ENCODE measurements around the gene ASMTL. TPM values are rescaled to one million over a fixed set of nuclear protein-coding genes. Genes with fewer than 3 reads are reported as not detected.
"Not testable (repeated sequence)": the region's sequence is repeated elsewhere in the genome, so short reads cannot be mapped to it uniquely, and the experiment has no call there.

Gene ASMTL
- total RNA-seq, 1 experiment from 2014 or later = 60.9 TPM

DNA sequence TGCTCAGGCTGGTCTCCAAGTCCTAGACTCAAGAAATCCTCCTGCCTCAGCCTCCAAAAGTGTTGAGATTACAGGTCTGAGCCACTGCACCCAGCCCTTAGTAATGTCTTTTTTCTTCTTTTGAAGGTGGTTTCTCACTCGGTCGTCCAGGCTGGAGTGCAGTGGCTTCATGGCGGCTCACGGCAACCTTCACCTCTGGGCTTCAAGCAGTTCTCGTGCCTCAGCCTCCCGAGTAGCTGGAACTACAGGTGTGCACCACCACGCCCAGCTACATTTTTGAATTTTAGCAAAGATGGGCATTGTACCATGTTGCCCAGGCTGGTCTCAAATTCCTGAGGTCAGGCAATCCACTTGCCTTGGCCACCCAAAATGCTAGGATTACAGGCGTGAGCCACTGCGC lies 32.3 kb upstream of the ASMTL start:
- no peaks in the 10 kb centered on the region for H3K36me3 ChIP-seq
- no peak for DNase-seq
- H3K27me3 ChIP-seq = no peaks in the 10 kb centered on the region; the same call in 1 of the 2 replicates
- no peak overlapping the region for H3K4me3 ChIP-seq
- H3K9me3 ChIP-seq = peaks cover 4% of the 10 kb centered on the region

DNA sequence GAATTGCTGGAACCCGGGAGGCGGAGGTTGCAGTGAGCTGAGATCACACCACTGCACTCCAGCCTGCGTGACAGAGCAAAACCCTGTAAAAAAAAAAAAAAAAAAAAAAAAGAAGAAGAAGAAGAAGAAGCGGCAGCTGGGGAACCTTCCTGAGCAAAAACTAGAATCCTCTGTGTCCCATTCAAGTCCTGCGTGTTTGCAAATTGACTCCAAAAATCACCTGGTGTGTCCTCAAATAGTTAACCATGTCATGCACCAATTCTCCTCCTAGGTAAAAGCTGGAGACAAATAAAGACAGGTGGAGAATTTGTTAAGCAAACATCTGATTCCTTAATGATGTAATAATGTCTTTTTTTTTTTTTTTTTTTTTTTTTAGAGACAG lies 31.9 kb upstream of the ASMTL start:
- Histone ChIP-seq H3K36me3 (no peaks in the 10 kb centered on the region), H3K9me3 (peaks cover 8% of the 10 kb centered on the region), H3K4me3 (no peak overlapping the region), H3K27me3 (no peaks in the 10 kb centered on the region; the same call in 1 of the 2 replicates)
- no peak for DNase-seq

DNA sequence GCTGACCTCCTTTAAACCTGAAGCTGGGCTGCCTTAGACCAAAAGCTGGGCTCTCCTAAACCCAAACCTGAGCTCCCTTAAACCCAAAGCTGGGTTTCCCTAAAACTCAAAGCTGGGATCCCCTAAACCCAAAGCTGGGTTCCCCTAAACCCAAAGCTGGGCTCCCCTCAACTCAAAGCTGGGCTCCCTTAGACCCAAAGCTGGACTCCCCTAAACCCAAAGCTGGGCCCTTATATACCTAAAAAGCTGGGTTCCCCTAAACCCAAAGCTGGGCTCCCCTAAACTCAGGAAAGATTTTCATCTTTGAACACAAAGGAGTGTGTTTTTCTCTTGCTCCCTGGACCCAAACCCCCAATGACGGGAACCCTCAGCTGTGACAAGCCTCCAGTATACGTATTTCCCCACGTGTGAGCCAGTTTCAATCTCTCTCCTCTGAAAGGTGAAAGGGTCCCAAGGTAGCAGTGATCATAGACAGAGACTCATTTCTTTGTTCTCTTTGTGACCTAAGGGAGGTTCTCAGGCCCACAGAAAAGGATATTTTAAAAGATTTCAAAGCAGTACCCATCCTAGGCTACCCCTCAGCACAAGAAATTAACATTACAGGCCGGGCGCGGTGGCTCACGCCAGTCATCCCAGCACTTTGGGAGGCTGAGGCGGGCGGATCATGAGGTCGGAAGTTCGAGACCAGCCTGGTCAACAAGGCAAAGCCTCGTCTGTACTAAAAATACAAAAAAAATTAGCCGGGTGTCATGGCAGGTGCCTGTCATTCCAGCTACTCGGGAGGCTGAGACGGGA lies 31.3 kb upstream of the ASMTL start:
- peaks cover 12% of the 10 kb centered on the region for H3K9me3 ChIP-seq
- no peak for DNase-seq

DNA sequence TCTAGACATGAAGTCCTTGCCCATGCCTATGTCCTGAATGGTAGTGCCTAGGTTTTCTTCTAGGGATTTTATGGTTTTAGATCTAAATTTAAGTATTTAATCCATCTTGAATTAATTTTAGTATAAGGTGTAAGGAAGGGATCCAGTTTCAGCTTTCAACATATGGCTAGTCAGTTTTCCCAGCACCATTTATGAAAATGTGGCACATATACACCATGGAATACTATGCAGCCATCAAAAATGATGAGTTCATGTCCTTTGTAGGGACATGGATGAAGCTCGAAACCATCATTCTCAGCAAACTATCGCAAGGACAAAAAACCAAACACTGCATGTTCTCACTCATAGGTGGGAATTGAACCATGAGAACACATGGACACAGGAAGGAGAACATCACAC lies 29.8 kb upstream of the ASMTL start:
- not testable (repeated sequence) for H3K27me3 ChIP-seq, DNase-seq, H3K4me3 ChIP-seq, H3K36me3 ChIP-seq
- H3K9me3 ChIP-seq = peaks cover 13% of the 10 kb centered on the region

More for the DNA sequence above, 31.3 kb upstream of the ASMTL start:
- Histone ChIP-seq H3K4me3 (no peak overlapping the region), H3K27me3 (no peaks in the 10 kb centered on the region; the same call in 1 of the 2 replicates), H3K36me3 (no peaks in the 10 kb centered on the region)

DNA sequence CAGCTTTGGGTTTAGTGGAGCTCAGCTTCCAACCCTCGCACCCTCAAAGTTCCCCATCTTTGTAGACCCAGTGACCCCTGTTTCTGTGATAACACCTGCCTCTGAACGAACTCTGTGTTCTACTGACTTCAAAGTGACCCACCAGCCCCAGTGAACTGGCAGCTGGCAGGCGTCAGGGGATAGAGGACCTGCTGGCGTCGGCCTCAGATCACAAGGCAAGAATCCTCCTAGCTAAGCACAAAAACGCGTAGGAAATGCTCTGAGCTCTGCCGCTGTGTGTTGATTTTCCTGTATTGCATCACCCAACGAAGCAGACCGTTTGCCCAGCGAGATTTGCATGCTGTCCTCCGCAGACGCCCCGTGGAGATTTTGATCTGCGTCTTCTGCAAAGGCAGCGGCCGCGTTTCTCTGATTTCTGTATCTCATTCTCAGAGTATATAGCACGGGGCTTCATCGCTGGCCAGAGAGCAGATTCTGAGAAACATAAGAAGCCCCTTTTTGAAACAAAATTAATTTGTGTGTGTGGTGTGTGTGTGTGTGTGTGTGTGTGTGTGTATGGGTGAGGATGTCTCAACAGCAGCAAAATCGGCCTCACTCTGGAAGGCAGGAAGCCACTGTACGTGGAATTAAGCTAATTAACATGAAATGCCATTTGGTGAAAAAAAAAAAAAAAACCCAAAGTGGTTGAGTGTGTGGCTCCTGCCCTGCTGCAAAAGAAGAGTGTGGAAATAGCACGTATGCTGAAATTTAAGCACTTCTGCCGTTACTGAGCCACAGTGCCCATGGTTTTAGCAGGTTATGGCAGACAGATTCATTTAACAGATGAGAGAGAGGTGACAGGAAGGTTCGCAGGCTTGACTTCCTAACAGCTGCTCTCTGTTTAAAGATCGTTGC lies 29.2 kb upstream of the ASMTL start:
- H3K36me3 ChIP-seq = no peaks in the 10 kb centered on the region
- H3K4me3 ChIP-seq = peak overlapping the region; percentile 26
- peaks cover 13% of the 10 kb centered on the region for H3K9me3 ChIP-seq
- peak; percentile 87 for DNase-seq
- H3K27me3 ChIP-seq = no peaks in the 10 kb centered on the region

DNA sequence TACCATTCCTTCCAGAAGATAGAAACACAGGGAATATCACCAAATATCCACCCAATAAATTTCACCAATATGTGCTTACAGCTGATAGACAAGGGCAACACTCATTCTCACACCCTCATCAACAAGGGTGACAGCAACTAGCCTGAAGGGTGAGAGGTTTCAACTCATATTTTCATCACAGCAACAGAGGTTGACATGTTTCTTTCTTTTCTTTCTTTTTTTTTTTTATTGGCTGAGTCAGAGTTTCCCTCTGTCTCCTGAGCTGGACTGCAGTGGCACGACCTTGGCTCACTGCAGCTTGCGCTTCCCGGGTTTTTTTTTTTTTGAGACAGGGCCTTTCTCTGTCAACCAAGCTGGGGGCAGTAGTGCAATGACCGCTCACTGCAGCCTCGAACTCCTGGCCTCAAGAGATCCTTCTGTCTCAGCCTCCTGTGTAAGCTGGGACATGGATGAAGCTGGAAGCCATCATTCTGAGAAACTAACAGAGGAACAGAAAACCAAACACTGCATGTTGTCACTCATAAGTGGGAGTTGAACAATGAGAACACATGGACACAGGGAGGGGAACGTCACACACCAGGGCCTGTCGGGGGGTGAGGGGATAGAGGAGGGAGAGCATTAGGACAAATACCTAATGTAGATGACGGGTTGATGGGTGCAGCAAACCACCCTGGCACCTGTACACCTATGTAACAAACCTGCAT lies 27.5 kb upstream of the ASMTL start:
- H3K36me3 ChIP-seq = no peaks in the 10 kb centered on the region
- no peak overlapping the region for H3K4me3 ChIP-seq
- H3K27me3 ChIP-seq = no peaks in the 10 kb centered on the region
- no peak for DNase-seq
- peaks cover 13% of the 10 kb centered on the region for H3K9me3 ChIP-seq

DNA sequence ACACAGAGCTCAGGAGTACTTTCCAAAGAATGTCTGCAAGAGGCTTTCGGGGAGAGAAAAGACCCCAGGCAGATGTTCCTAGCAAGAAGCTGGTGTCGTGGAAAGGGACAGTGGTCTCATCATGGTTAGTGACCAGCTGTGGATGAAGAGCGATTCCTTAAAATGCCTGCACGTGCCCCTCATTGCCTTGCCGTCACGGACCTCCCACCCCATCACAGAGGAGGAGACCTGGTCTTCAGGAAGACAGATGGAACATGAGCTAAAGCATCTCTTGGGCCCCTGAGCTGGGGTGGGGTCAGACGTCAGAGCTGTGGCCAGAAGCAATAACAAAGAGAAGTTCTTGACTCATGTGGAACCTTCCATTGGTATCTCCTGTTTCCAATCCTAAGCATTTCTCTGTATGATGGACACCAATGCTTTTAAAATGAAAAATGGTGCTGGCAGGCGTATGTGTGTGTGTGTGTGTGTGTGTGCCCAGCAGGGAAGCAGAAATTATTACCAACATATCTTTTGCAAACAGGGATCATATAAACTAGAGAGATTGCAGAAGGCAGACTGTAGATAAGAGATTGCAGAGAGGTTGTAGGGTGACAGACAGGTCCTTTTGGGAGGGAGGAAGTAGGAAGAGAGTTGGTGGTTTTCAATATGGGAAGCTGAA lies 25.2 kb upstream of the ASMTL start:
- Histone ChIP-seq H3K36me3 (no peaks in the 10 kb centered on the region), H3K27me3 (no peaks in the 10 kb centered on the region), H3K9me3 (peaks cover 13% of the 10 kb centered on the region), H3K4me3 (no peak overlapping the region)
- DNase-seq = no peak

DNA sequence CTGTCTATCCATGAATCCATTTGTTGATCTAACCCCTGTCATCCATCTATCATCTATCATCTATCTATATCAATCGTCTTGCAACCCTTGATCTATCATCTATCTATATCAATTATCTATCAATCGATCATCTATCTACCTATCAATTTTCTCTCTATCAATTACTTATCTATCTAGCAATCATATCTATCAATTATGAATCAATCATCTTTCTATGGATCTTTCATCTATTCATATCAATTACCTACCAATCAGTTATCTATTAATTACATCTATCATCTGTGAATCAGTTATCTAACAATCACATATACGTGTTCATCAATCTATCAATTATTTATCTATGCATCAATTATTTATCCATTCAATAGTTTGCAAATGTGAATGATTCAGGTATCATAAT lies 24.5 kb upstream of the ASMTL start:
- Histone ChIP-seq H3K27me3 (no peaks in the 10 kb centered on the region), H3K9me3 (peaks cover 13% of the 10 kb centered on the region), H3K4me3 (no peak overlapping the region), H3K36me3 (no peaks in the 10 kb centered on the region)
- no peak for DNase-seq

DNA sequence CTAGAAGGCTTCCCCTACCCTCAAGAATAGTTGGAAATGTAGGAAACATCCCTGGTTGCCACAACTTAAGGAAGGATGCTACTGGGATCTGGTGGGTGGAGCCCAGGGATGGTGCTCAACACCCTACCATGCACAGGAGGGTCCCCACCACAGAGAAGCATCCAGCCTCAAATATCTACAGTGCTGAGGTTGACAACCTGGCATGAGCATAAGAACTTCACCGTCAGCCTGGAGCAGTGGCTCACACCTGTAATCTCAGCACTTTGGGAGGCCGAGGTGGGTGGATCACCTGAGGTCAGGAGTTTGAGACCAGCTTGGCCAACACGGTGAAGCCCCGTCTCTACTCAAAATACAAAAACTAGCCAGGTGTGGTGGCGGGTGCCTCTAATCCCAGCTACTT lies 24.0 kb upstream of the ASMTL start:
- Histone ChIP-seq H3K4me3 (no peak overlapping the region), H3K36me3 (no peaks in the 10 kb centered on the region), H3K27me3 (no peaks in the 10 kb centered on the region), H3K9me3 (peaks cover 13% of the 10 kb centered on the region)
- DNase-seq = no peak

DNA sequence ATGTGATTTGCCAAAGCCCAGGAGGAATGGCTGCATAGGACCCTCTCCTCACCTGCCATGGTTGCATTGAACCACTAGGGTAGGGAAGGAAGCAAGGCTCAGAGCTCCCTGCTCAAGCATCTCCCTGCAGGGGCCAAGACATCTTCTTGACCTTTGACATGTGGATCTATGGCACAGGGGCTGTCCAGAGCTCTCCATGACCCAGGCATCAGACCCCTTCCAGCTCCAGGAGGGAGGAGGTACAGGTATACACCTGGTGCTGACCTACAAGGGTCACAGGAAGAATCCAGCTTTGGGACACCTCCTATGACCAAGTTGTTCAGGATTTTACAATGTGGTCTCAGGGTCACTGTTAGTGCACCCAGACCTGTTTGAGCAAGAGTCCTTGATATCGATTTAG lies 23.2 kb upstream of the ASMTL start:
- Histone ChIP-seq H3K9me3 (peaks cover 13% of the 10 kb centered on the region), H3K4me3 (no peak overlapping the region), H3K36me3 (no peaks in the 10 kb centered on the region), H3K27me3 (no peaks in the 10 kb centered on the region)
- no peak for DNase-seq

DNA sequence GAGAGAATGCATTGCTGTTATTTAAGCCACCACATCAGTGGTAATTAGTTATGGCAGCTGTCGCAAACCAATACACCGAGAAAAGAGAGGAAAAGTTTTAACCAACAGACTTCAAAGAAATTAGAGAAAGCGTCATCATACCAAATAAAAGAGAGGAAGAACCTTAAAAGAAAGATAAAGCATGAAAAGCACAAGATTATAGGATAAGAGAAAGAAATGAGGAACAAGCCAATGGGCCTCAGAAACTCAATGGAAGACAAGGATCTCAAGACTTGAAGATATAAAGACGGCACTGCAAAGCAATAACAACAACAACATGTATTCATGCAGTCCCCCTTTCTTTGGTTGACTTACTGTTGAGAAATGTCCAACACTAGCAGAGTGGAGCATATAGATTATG lies 22.8 kb upstream of the ASMTL start:
- Histone ChIP-seq H3K27me3 (no peaks in the 10 kb centered on the region), H3K9me3 (peaks cover 13% of the 10 kb centered on the region), H3K36me3 (no peaks in the 10 kb centered on the region), H3K4me3 (no peak overlapping the region)
- no peak for DNase-seq

DNA sequence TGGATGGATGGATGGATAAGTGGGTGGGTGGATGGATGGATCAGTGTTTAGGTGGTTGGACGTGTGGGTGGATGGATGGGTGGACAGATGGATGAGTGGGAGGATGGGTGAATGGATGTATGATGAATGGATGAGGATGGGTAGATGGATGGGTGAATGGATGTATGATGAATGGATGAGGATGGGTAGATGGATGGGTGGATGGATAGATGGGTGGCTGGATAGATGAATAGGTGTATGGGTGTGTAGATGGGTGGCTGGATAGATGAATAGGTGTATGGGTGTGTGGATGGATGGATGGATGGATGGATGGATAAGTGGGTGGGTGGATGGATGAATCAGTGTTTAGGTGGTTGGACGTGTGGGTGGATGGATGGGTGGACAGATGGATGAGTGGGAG lies 21.9 kb upstream of the ASMTL start:
- not testable (repeated sequence) for H3K4me3 ChIP-seq, DNase-seq, H3K27me3 ChIP-seq, H3K9me3 ChIP-seq, H3K36me3 ChIP-seq

DNA sequence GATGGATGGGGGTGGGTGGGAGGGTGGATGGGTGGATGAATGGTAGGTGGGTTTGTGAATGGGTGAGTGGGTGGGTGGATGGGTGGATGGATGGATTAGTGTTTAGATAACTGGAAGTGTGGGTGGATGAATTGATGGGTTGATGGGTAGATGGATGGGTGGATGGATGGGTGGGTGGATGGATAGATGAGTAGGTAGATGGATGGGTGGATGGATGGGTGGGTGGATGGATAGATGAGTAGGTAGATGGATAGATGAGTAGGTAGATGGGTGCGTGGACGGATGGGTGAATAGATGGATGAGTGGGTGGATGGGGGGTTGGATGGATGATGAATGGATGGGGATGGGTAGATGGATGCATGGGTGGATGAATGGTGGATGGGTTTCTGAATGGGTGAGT lies 20.3 kb upstream of the ASMTL start:
- DNase-seq = no peak
- Histone ChIP-seq H3K4me3 (no peak overlapping the region), H3K36me3 (no peaks in the 10 kb centered on the region), H3K9me3 (no peaks in the 10 kb centered on the region), H3K27me3 (no peaks in the 10 kb centered on the region)

DNA sequence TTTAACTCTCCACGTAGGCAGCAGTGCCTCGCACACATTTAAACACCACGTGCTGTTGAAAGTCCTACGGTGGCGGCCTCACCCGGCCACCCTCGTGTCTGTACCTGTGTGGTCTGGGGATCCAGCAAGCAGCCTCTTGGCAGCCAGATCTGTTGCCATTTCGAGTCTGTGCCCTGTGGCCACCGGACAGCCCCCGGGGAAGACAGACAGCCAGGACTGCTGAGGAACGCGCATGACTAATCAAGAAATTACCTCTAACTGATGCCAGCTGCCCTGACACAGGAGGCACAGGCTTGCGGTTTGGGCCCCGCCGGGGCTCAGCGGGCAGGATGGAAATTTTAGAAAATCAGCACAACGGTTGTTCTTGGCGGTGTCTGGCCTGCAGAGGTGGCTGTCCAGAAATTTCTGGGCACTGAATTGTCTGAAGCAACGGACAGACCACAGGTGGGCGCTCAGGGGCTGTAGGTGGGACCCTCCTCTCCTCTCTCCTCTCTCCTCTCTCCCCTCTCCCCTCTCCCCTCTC lies 15.6 kb upstream of the ASMTL start:
- DNase-seq = peak; percentile 95
- H3K27me3 ChIP-seq = peaks cover 5% of the 10 kb centered on the region
- H3K36me3 ChIP-seq = no peaks in the 10 kb centered on the region
- H3K4me3 ChIP-seq = no peak overlapping the region
- no peaks in the 10 kb centered on the region for H3K9me3 ChIP-seq

DNA sequence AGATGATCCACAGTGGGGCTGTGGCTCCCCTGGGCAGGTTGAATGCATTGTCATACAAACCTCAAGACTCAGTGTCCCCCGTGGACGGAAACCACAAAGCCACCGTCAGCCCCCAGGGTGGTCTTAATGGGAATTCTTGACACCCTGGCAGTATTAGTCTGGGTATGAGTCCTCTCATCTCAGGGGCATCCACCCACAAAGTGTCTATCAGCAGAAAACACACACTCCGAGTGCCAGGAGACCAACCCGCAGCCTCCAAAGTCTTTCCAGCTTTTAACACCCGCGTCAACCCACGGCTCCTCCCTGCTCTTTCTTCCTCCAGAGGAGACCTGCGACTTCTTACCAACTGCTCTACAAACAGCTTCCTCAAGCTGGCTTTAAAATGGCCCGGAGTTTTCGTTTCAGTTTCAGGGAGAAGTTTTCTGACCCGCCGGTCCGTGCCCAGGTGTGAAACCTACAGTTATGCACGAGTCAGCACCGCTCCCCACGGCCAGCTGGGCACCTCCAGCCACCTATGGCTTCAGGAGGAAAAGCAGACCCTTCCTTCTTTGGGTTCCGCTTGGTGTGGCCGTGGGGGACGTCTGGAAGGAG lies 14.4 kb upstream of the ASMTL start:
- H3K9me3 ChIP-seq = no peaks in the 10 kb centered on the region
- peaks cover 5% of the 10 kb centered on the region for H3K27me3 ChIP-seq
- no peak for DNase-seq
- no peak overlapping the region for H3K4me3 ChIP-seq
- H3K36me3 ChIP-seq = no peaks in the 10 kb centered on the region

DNA sequence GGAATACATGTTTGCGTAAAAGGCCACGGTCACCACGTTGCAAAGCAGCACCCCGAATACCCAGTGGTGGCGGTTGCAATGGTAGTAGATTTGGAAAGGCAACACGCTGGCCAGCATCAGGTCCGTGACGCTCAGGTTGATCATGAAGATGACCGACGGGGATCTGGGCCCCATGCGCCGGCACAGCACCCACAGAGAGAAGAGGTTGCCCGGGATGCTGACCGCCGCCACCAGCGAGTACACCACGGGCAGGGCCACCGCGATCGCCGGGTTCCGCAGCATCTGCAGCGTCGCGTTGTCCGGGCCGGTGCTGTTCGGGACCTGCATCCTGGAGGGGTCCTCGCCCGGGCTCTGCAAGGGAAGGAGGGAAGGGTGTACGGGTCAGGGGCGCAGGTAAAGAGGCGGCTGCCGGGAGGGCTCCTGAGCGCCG lies 13.5 kb upstream of the ASMTL start:
- no peak for DNase-seq
- peaks cover 5% of the 10 kb centered on the region for H3K27me3 ChIP-seq

More for the DNA sequence above, 13.5 kb upstream of the ASMTL start:
- H3K36me3 ChIP-seq = no peaks in the 10 kb centered on the region
- H3K4me3 ChIP-seq = no peak overlapping the region
- H3K9me3 ChIP-seq = no peaks in the 10 kb centered on the region
